Suprapubic skin (tissue), 4 donors: ENCODE results near the gene MGAT5.

Experiments used
- EP300 ChIP-seq: sonication (generic); formaldehyde crosslinking; IDR thresholded peaks from one replicate; pipeline ENCODE4 v1.6.1; 2017; ENCODE audit warnings: antibody characterized with exemption
- POLR2AphosphoS5 ChIP-seq, 3 donors: sonication (generic); formaldehyde crosslinking; IDR thresholded peaks; one replicate each; pipeline ENCODE4 v1.6.1; 2017; ENCODE audit warnings: antibody characterized with exemption in 3 of 3
- TF ChIP-seq, protein P1 (sequence below), 2 donors: fragments of 200-600 bp in 1 of 2; fragments of 450-650 bp in 1 of 2; sonication (generic) in 1 of 2; IDR thresholded peaks; one replicate each; pipeline ENCODE4 v1.5.1; 2016 to 2019; ENCODE audit warnings: antibody characterized with exemption in 2 of 2, mild to moderate bottlenecking in 1 of 2, moderate library complexity in 1 of 2

DNA sequence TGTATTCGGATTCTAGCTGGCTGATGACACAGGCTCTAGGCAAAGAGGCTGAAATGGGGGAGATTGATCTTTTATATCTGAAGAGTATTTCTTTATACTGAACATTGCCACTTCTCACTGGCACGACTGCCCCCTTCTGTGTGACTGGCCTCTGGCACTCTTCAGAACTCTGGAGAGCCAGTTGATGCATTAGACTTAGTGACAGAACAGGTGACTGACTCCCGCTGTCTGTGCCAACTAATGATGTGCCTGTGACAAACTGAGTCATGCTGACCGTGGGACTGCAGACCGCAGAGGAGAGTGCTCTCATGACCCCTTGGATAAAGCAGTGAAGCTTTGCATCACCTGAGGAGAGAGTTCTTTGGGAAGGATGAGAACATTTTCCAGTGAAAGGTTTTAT is 14.4 kb downstream of the MGAT5 start:
- TF ChIP-seq, protein P1, sequence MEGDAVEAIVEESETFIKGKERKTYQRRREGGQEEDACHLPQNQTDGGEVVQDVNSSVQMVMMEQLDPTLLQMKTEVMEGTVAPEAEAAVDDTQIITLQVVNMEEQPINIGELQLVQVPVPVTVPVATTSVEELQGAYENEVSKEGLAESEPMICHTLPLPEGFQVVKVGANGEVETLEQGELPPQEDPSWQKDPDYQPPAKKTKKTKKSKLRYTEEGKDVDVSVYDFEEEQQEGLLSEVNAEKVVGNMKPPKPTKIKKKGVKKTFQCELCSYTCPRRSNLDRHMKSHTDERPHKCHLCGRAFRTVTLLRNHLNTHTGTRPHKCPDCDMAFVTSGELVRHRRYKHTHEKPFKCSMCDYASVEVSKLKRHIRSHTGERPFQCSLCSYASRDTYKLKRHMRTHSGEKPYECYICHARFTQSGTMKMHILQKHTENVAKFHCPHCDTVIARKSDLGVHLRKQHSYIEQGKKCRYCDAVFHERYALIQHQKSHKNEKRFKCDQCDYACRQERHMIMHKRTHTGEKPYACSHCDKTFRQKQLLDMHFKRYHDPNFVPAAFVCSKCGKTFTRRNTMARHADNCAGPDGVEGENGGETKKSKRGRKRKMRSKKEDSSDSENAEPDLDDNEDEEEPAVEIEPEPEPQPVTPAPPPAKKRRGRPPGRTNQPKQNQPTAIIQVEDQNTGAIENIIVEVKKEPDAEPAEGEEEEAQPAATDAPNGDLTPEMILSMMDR (IDR thresholded peaks at IDR 0.05): no peak
- TF ChIP-seq POLR2AphosphoS5 (IDR thresholded peaks at IDR 0.05) (no peak), EP300 (no peak)
